ENCODE measurements around the gene COL24A1. TPM values are rescaled to one million over a fixed set of nuclear protein-coding genes. Genes with fewer than 3 reads are reported as not detected.

COL24A1 gene
- total RNA-seq, 1 experiment from 2014 or later: 0.35 TPM

- DNase-seq: no peak
Measured at GRCh38 chr1:86105533-86105866, 51.1 kb downstream of the COL24A1 start.

More at GRCh38 chr1:86105533-86105866, 51.1 kb downstream of the COL24A1 start:
- no peak overlapping the region for H3K14ac ChIP-seq (ENCODE audit: insufficient read depth, low read length)
- no peak for TF ChIP-seq CTCF (conservative IDR thresholded peaks at IDR 0.05)
- no peak overlapping the region for H3K4me3 Mint-ChIP-seq
- H3K27ac Mint-ChIP-seq: peak overlapping the region in 1 of 3 experiments; percentile 85; a peak in 1 of 7 replicates
- H3K23ac ChIP-seq (ENCODE audit: insufficient read length, low read depth, low read length): no peak overlapping the region
- H3T11ph ChIP-seq (ENCODE audit: low read length): no peak overlapping the region
- H3K4me1 Mint-ChIP-seq: peaks cover 10 to 13% of the 10 kb centered on the region in 2 experiments
- no peaks in the 10 kb centered on the region for H3K27me3 ChIP-seq (ENCODE audit: insufficient read depth, low read length)
- H2BK20ac ChIP-seq (ENCODE audit: low read depth, low read length, poor library complexity, severe bottlenecking): no peak overlapping the region
- no peak overlapping the region for H3K4me2 ChIP-seq (ENCODE audit: insufficient read depth, insufficient read length, low read length)
- no peak overlapping the region for H3K18ac ChIP-seq (ENCODE audit: insufficient read length, low read depth, low read length)
- no peak overlapping the region for H2BK12ac ChIP-seq (ENCODE audit: insufficient read length, low read depth, low read length)
- no peak overlapping the region for H2BK120ac ChIP-seq (ENCODE audit: low read depth, low read length, poor library complexity, severe bottlenecking)
- no peak overlapping the region for H3K56ac ChIP-seq (ENCODE audit: insufficient read length, low read depth, low read length)
- H2AFZ ChIP-seq (ENCODE audit: low read length): no peak overlapping the region
- H3K9ac ChIP-seq (ENCODE audit: extremely low read depth, insufficient read length, low read length): no peak overlapping the region
- H3K23me2 ChIP-seq (ENCODE audit: insufficient read length, low read depth, low read length, poor library complexity, severe bottlenecking): no peaks in the 10 kb centered on the region
- H3K79me1 ChIP-seq (ENCODE audit: insufficient read depth, low read depth, low read length, poor library complexity, severe bottlenecking): no peaks in the 10 kb centered on the region
- H3K27ac ChIP-seq (ENCODE audit: insufficient read length, low read depth, low read length): no peak overlapping the region
- no peaks in the 10 kb centered on the region; a peak in 1 of 5 replicates for H3K9me3 Mint-ChIP-seq
- H2BK15ac ChIP-seq (ENCODE audit: low read depth, low read length): no peak overlapping the region
- H2AK5ac ChIP-seq (ENCODE audit: insufficient read length, low read length): no peak overlapping the region
- H3K79me2 ChIP-seq (ENCODE audit: insufficient read depth, low read length): no peaks in the 10 kb centered on the region
- no peak overlapping the region for H4K8ac ChIP-seq (replicated peaks; ENCODE audit: insufficient read length, low read depth, low read length)
- no CpG with 5 or more reads among the region's 2 CpGs for WGBS (ENCODE audit: extremely low coverage, insufficient read length, low lambda C conversion rate)
- no peaks in the 10 kb centered on the region for H4K20me1 ChIP-seq (ENCODE audit: control insufficient read depth, insufficient read depth, insufficient read length)
- H4K5ac ChIP-seq (ENCODE audit: insufficient read length, low read depth, low read length): no peak overlapping the region
- H4K91ac ChIP-seq (ENCODE audit: insufficient read length, low read depth, low read length): no peak overlapping the region
- H3K4me1 ChIP-seq (ENCODE audit: insufficient read depth, low read length): no peaks in the 10 kb centered on the region
- no peaks in the 10 kb centered on the region for H3K9me3 ChIP-seq (ENCODE audit: control insufficient read depth, low read depth, low read length)
- H3K36me3 Mint-ChIP-seq (ENCODE audit: insufficient read depth in 1 of 3, low read depth in 3 of 3): peaks cover 0 to 9% (median 0%) of the 10 kb centered on the region in 3 experiments; a peak in 2 of 7 replicates
- no peak overlapping the region for H3K4ac ChIP-seq (ENCODE audit: low read depth, low read length)
- H3K27me3 Mint-ChIP-seq (ENCODE audit: low read depth): no peaks in the 10 kb centered on the region
- H2BK5ac ChIP-seq (ENCODE audit: insufficient read length, low read length): no peak overlapping the region
